ENCODE results near the gene SP7. TPM values are rescaled to one million over a fixed set of nuclear protein-coding genes. Genes with fewer than 3 reads are reported as not detected.
"Not testable (repeated sequence)": the region's sequence is repeated elsewhere in the genome, so short reads cannot be mapped to it uniquely, and the experiment has no call there.

The SP7 gene
- total RNA-seq, 3 donors from 2014 or later = not detected

- no peak for ATAC-seq
These were observed 15.6 kb downstream of the SP7 start for GRCh38 chr12:53320352-53321195.

DNA sequence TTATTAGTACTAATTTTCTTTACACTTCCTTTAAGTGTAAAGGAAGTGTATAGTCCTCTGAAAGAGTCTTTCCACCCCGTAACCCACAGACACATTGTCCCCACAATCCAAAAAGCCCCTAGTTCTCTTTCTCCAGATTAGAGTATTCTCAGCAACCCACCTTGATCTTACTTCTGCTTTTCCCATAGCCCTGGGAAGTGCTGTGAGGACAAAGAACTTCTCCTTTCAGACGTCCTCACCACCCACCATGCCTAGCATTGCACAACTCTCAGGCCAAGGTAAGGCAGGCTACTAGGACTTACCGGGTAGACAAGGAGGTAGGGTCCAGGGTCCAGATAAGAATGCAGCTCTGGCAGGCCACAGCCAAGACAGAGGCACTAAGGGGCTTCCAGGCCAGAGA, 22.2 kb downstream of the SP7 start:
- DNase-seq (no peak), ATAC-seq (no peak)

More at GRCh38 chr12:53320352-53321195, 15.6 kb downstream of the SP7 start:
- Mint-ChIP-seq H3K9me3 (no peaks in the 10 kb centered on the region), H3K36me3 (ENCODE audit: insufficient read depth) (peaks cover 10% of the 10 kb centered on the region), H3K4me1 (ENCODE audit: low read depth) (peaks cover 37% of the 10 kb centered on the region), H3K27me3 (ENCODE audit: low read depth) (no peaks in the 10 kb centered on the region), H3K4me3 (peak overlapping the region; percentile 94)
- DNase-seq = no peak

GRCh38 chr12:53308276-53308675, 27.9 kb downstream of the SP7 start:
- H3K4me1 Mint-ChIP-seq (ENCODE audit: low read depth) = no peaks in the 10 kb centered on the region
- no peaks in the 10 kb centered on the region for H3K9me3 Mint-ChIP-seq
- ATAC-seq (no peak), DNase-seq (no peak)
- no peak overlapping the region for H3K4me3 Mint-ChIP-seq
- peaks cover 20% of the 10 kb centered on the region for H3K36me3 Mint-ChIP-seq (ENCODE audit: insufficient read depth)
- H3K27me3 Mint-ChIP-seq (ENCODE audit: low read depth) = no peaks in the 10 kb centered on the region

More for the DNA sequence above, 22.2 kb downstream of the SP7 start:
- Mint-ChIP-seq H3K4me3 (no peak overlapping the region), H3K4me1 (ENCODE audit: low read depth) (peaks cover 3% of the 10 kb centered on the region), H3K9me3 (no peaks in the 10 kb centered on the region), H3K36me3 (ENCODE audit: insufficient read depth) (peaks cover 26% of the 10 kb centered on the region), H3K27me3 (ENCODE audit: low read depth) (no peaks in the 10 kb centered on the region)

- Mint-ChIP-seq H3K9me3 (no peaks in the 10 kb centered on the region), H3K4me1 (ENCODE audit: low read depth) (peaks cover 11% of the 10 kb centered on the region), H3K36me3 (ENCODE audit: insufficient read depth) (peaks cover 29% of the 10 kb centered on the region), H3K27me3 (ENCODE audit: low read depth) (no peaks in the 10 kb centered on the region), H3K4me3 (no peak overlapping the region)
- no peak for ATAC-seq
- no peak for DNase-seq
These were observed 29.3 kb downstream of the SP7 start for GRCh38 chr12:53306826-53307225.

- ATAC-seq (no peak), DNase-seq (no peak)
- Mint-ChIP-seq H3K36me3 (ENCODE audit: insufficient read depth) (peaks cover 40% of the 10 kb centered on the region), H3K4me1 (ENCODE audit: low read depth) (peaks cover 47% of the 10 kb centered on the region), H3K27me3 (ENCODE audit: low read depth) (no peaks in the 10 kb centered on the region), H3K9me3 (no peaks in the 10 kb centered on the region), H3K4me3 (peak overlapping the region; percentile 68)
These were observed 33.3 kb downstream of the SP7 start for GRCh38 chr12:53302903-53303302.

GRCh38 chr12:53300187-53300586, 36.0 kb downstream of the SP7 start:
- peak; percentile 8 to 20 for ATAC-seq
- Mint-ChIP-seq H3K4me3 (peak overlapping the region; percentile 92), H3K27me3 (ENCODE audit: low read depth) (no peaks in the 10 kb centered on the region), H3K4me1 (ENCODE audit: low read depth) (peaks cover 68% of the 10 kb centered on the region), H3K36me3 (ENCODE audit: insufficient read depth) (peaks cover 34% of the 10 kb centered on the region), H3K9me3 (no peaks in the 10 kb centered on the region)
- no peak for DNase-seq

GRCh38 chr12:53299454-53300180, 36.5 kb downstream of the SP7 start, which contains the start of gene MYG1:
TSS of gene MYG1 (plus strand) at chr12:53299695. CDS start at chr12:53299738, 43 bp downstream.
- Mint-ChIP-seq H3K27me3 (ENCODE audit: low read depth) (no peaks in the 10 kb centered on the region), H3K36me3 (ENCODE audit: insufficient read depth) (peaks cover 34% of the 10 kb centered on the region), H3K4me1 (ENCODE audit: low read depth) (peaks cover 73% of the 10 kb centered on the region), H3K4me3 (peak within 1 kb of the TSS; percentile 92), H3K9me3 (no peaks in the 10 kb centered on the region)
- DNase-seq = peak; percentile 73
- ATAC-seq = peak; percentile 72 to 76

GRCh38 chr12:53299101-53299453, 37.1 kb downstream of the SP7 start:
- Mint-ChIP-seq H3K4me3 (peak overlapping the region; percentile 92), H3K27me3 (ENCODE audit: low read depth) (no peaks in the 10 kb centered on the region), H3K4me1 (ENCODE audit: low read depth) (peaks cover 75% of the 10 kb centered on the region), H3K36me3 (ENCODE audit: insufficient read depth) (peaks cover 34% of the 10 kb centered on the region), H3K9me3 (no peaks in the 10 kb centered on the region)
- DNase-seq (peak; percentile 19), ATAC-seq (peak; percentile 12 to 21)

DNA sequence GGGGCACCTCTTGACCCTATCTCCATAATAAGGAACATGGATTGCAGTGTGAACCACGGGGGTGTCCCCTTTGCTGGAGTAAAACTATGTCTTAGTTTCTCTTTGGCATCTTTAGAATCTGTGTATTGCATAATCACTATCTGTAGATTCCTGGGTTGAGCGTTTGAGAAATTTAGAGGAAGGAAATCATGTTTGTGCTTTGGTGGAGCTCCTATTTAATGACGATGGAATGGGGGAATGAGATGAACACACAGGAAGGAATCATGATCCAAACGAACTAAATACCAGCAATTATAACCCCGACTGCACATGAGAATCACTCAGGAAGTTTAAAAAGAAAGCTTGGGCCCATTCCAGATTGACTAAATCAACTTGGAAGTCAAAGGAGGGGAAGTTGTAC, 38.0 kb downstream of the SP7 start:
- Mint-ChIP-seq H3K4me3 (peak overlapping the region; percentile 38), H3K27me3 (ENCODE audit: low read depth) (no peaks in the 10 kb centered on the region), H3K9me3 (no peaks in the 10 kb centered on the region), H3K4me1 (ENCODE audit: low read depth) (peaks cover 75% of the 10 kb centered on the region), H3K36me3 (ENCODE audit: insufficient read depth) (peaks cover 34% of the 10 kb centered on the region)
- ATAC-seq (no peak), DNase-seq (no peak)

DNA sequence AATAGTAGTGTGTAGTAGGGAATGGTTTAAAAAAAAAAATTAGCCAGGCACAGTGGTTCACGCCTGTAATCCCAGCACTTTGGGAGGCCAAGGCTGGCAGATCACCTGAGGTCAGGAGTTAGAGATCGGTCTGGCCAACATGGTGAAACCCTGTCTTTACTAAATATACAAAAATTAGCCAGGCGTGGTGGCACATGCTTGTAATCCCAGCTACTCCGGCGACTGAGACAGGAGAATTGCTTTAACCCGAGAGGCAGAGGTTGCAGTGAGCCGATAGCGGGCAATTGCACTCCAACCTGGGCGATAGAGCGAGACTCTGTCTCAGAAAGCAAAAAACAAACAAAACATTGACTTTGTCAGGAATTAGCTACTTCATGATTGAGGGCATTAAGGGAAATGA, 39.0 kb downstream of the SP7 start:
- H3K9me3 Mint-ChIP-seq; H3K27me3 Mint-ChIP-seq (ENCODE audit: low read depth); DNase-seq; ATAC-seq: not testable (repeated sequence)
- H3K4me1 Mint-ChIP-seq (ENCODE audit: low read depth) = peaks cover 66% of the 10 kb centered on the region
- peaks cover 26% of the 10 kb centered on the region for H3K36me3 Mint-ChIP-seq (ENCODE audit: insufficient read depth)
- H3K4me3 Mint-ChIP-seq = peak overlapping the region; percentile 98

- no peak for DNase-seq
- no peak for ATAC-seq
- Mint-ChIP-seq H3K4me3 (peak overlapping the region; percentile 98), H3K9me3 (no peaks in the 10 kb centered on the region), H3K27me3 (ENCODE audit: low read depth) (no peaks in the 10 kb centered on the region), H3K36me3 (ENCODE audit: insufficient read depth) (peaks cover 21% of the 10 kb centered on the region), H3K4me1 (ENCODE audit: low read depth) (peaks cover 60% of the 10 kb centered on the region)
These were observed 40.3 kb downstream of the SP7 start for GRCh38 chr12:53295891-53296219.

DNA sequence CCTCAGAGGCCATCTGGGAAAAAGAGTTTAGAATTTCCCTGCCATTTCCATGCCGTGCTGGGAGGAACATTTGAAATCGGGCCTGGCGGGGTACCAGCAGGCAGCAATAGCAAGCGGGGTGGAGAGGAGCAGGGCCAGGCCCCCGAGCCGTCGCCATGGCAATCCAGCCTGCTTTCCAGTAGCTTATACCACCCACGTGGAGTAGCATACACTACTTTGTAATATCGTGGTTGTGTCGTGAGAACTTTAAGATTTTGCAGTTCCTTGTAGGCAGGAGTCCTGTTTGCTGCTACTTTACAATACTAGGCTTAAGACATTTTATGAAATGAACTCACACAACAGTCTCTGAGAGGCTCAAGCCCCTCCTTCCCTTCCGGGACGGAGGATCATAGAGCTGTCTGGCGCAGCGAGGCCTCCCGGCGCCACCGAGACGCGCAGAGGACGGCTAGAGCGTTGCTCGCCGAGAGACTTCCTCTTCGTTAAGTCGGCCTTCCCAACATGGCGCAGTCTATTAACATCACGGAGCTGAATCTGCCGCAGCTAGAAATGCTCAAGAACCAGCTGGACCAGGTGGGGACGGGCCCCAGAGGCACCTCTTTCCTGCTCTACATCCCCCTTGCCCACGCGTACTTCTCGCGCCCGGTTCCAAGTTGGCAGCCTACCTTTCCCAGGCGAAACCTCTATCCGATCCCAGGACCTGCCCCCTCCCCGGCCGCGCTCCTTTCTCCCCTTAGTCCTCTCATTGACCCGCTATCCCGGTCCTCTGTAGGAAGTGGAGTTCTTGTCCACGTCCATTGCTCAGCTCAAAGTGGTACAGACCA, 40.9 kb downstream of the SP7 start, which contains the start of gene PFDN5:
Gene PFDN5, plus strand, starts transcription at position 473 of the 821 bp plus-strand sequence. Its CDS starts 26 bp downstream, at position 499.
- peak within 1 kb of the TSS; percentile 98 for H3K4me3 Mint-ChIP-seq

DNA sequence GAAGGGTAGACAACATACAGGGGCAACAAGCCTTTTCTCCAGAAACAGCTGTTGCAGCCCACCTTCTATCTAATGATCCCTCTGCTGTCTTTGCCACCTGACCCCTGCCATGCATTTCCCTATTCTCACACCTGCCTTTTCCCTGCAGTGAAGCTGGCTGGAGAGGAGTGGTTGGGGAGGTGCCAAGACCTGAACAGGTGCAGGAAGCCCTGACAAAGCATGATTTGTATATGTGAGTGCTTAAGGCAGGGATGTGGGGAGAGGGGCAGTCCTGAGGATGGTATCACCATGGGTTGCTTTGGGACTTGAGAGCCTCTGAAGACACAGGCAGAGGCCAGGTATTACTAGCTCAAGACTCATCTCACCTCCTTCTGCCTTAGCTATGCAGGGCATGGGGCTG, 43.7 kb downstream of the SP7 start:
- Mint-ChIP-seq H3K9me3 (no peaks in the 10 kb centered on the region), H3K4me1 (ENCODE audit: low read depth) (peaks cover 38% of the 10 kb centered on the region), H3K27me3 (ENCODE audit: low read depth) (no peaks in the 10 kb centered on the region), H3K36me3 (ENCODE audit: insufficient read depth) (peaks cover 1% of the 10 kb centered on the region), H3K4me3 (no peak overlapping the region)
- ATAC-seq (no peak), DNase-seq (no peak)

More for the DNA sequence above, 40.9 kb downstream of the SP7 start, which contains the start of gene PFDN5:
- Mint-ChIP-seq H3K27me3 (ENCODE audit: low read depth) (no peaks in the 10 kb centered on the region), H3K9me3 (no peaks in the 10 kb centered on the region), H3K4me1 (ENCODE audit: low read depth) (peaks cover 60% of the 10 kb centered on the region), H3K36me3 (ENCODE audit: insufficient read depth) (peaks cover 17% of the 10 kb centered on the region)
- ATAC-seq = peak; percentile 92
- peak; percentile 79 for DNase-seq

- Mint-ChIP-seq H3K9me3 (no peaks in the 10 kb centered on the region), H3K36me3 (ENCODE audit: insufficient read depth) (no peaks in the 10 kb centered on the region), H3K4me3 (no peak overlapping the region), H3K4me1 (ENCODE audit: low read depth) (peaks cover 26% of the 10 kb centered on the region), H3K27me3 (ENCODE audit: low read depth) (no peaks in the 10 kb centered on the region)
- DNase-seq = no peak
- no peak for ATAC-seq
These were observed 45.5 kb downstream of the SP7 start for GRCh38 chr12:53290661-53291060.

All from activated T-cell treated with anti-CD3 and anti-CD28 coated beads, Interleukin-2, amount 50 U/mL, for 4 hours (primary cell).